Measurements from ENCODE around the gene SHANK1. TPM values are rescaled to one million over a fixed set of nuclear protein-coding genes. Genes with fewer than 3 reads are reported as not detected.
A peak's percentile ranks its signal among the peaks of the same experiment; 100 is the strongest.

The SHANK1 gene
- total and polyA plus RNA-seq, 5 donors from 2014 or later: not detected

- Mint-ChIP-seq H3K4me1 (peaks cover 0 to 21% (median 4%) of the 10 kb centered on the region in 4 donors), H3K36me3 (no peaks in the 10 kb centered on the region), H3K27ac (no peak overlapping the region), H3K9me3 (peaks cover 0 to 8% (median 1%) of the 10 kb centered on the region in 7 donors), H3K27me3 (peaks cover 59% of the 10 kb centered on the region), H3K4me3 (peak overlapping the region in 2 of 4 donors; percentile 41 to 68)
- DNase-seq (no peak), ATAC-seq (ENCODE audit: low read depth in 2 of 2) (no peak)
- Histone ChIP-seq H3K4me3 (ENCODE audit: low read depth, low read length) (no peak overlapping the region), H3K36me3 (ENCODE audit: control insufficient read depth, insufficient read depth, low read length) (no peaks in the 10 kb centered on the region), H3K9me3 (ENCODE audit: control insufficient read depth in 2 of 2, low read length in 2 of 2) (no peaks in the 10 kb centered on the region), H3K4me1 (ENCODE audit: control insufficient read depth, insufficient read depth, low read length, poor library complexity, severe bottlenecking) (no peaks in the 10 kb centered on the region), H3K27me3 (ENCODE audit: control insufficient read depth, insufficient read depth, low read length) (peaks cover 4% of the 10 kb centered on the region), H3K27ac (ENCODE audit: insufficient read depth, low read length, poor library complexity, severe bottlenecking) (no peak overlapping the region)
Measured at GRCh38 chr19:50717026-50717723, 2.4 kb downstream of the SHANK1 start.

GRCh38 chr19:50716178-50717025 is 3.2 kb downstream of the SHANK1 start:
- H3K9me3 ChIP-seq (ENCODE audit: control insufficient read depth in 2 of 2, low read length in 2 of 2): no peaks in the 10 kb centered on the region
- H3K27me3 Mint-ChIP-seq: peaks cover 52% of the 10 kb centered on the region
- no peaks in the 10 kb centered on the region for H3K4me1 ChIP-seq (ENCODE audit: control insufficient read depth, insufficient read depth, low read length, poor library complexity, severe bottlenecking)
- H3K36me3 ChIP-seq (ENCODE audit: control insufficient read depth, insufficient read depth, low read length): no peaks in the 10 kb centered on the region
- no peak overlapping the region for H3K4me3 ChIP-seq (ENCODE audit: low read depth, low read length)
- H3K4me3 Mint-ChIP-seq: no peak overlapping the region
- peaks cover 4% of the 10 kb centered on the region for H3K27me3 ChIP-seq (ENCODE audit: control insufficient read depth, insufficient read depth, low read length)
- peaks cover 0 to 21% (median 4%) of the 10 kb centered on the region in 4 donors for H3K4me1 Mint-ChIP-seq
- ATAC-seq (ENCODE audit: low read depth in 2 of 2) (no peak), DNase-seq (no peak)
- H3K36me3 Mint-ChIP-seq: no peaks in the 10 kb centered on the region
- H3K9me3 Mint-ChIP-seq: peaks cover 0 to 7% (median 1%) of the 10 kb centered on the region in 7 donors
- H3K27ac Mint-ChIP-seq: no peak overlapping the region
- no peak overlapping the region for H3K27ac ChIP-seq (ENCODE audit: insufficient read depth, low read length, poor library complexity, severe bottlenecking)

- H3K4me3 Mint-ChIP-seq: no peak overlapping the region
- ATAC-seq (ENCODE audit: low read depth in 2 of 2): no peak
Measured at GRCh38 chr19:50713556-50714236, 5.9 kb downstream of the SHANK1 start.

GRCh38 chr19:50712833-50713232 is 6.8 kb downstream of the SHANK1 start:
- no peaks in the 10 kb centered on the region for H3K27me3 ChIP-seq (ENCODE audit: control insufficient read depth, insufficient read depth, low read length)
- H3K4me3 Mint-ChIP-seq: no peak overlapping the region
- no peaks in the 10 kb centered on the region for H3K9me3 ChIP-seq (ENCODE audit: control insufficient read depth in 2 of 2, low read length in 2 of 2)
- H3K27me3 Mint-ChIP-seq: peaks cover 40% of the 10 kb centered on the region
- no peak for ATAC-seq (ENCODE audit: low read depth in 2 of 2)
- H3K9me3 Mint-ChIP-seq: peaks cover 0 to 8% (median 0%) of the 10 kb centered on the region in 7 donors
- no peaks in the 10 kb centered on the region for H3K36me3 Mint-ChIP-seq
- DNase-seq: no peak
- peaks cover 0 to 10% (median 0%) of the 10 kb centered on the region in 4 donors for H3K4me1 Mint-ChIP-seq
- no peaks in the 10 kb centered on the region for H3K4me1 ChIP-seq (ENCODE audit: control insufficient read depth, insufficient read depth, low read length, poor library complexity, severe bottlenecking)
- H3K4me3 ChIP-seq (ENCODE audit: low read depth, low read length): no peak overlapping the region
- H3K27ac ChIP-seq (ENCODE audit: insufficient read depth, low read length, poor library complexity, severe bottlenecking): no peak overlapping the region
- no peaks in the 10 kb centered on the region for H3K36me3 ChIP-seq (ENCODE audit: control insufficient read depth, insufficient read depth, low read length)
- no peak overlapping the region for H3K27ac Mint-ChIP-seq

More at GRCh38 chr19:50713556-50714236, 5.9 kb downstream of the SHANK1 start:
- peak overlapping the region in 1 of 3 donors; percentile 89 for H3K27ac Mint-ChIP-seq
- H3K27ac ChIP-seq (ENCODE audit: insufficient read depth, low read length, poor library complexity, severe bottlenecking): no peak overlapping the region
- H3K4me1 ChIP-seq (ENCODE audit: control insufficient read depth, insufficient read depth, low read length, poor library complexity, severe bottlenecking): no peaks in the 10 kb centered on the region
- H3K27me3 ChIP-seq (ENCODE audit: control insufficient read depth, insufficient read depth, low read length): no peaks in the 10 kb centered on the region
- H3K9me3 ChIP-seq (ENCODE audit: control insufficient read depth in 2 of 2, low read length in 2 of 2): no peaks in the 10 kb centered on the region
- DNase-seq: no peak
- no peaks in the 10 kb centered on the region for H3K36me3 Mint-ChIP-seq
- H3K36me3 ChIP-seq (ENCODE audit: control insufficient read depth, insufficient read depth, low read length): no peaks in the 10 kb centered on the region
- peaks cover 0 to 10% (median 0%) of the 10 kb centered on the region in 4 donors for H3K4me1 Mint-ChIP-seq
- H3K9me3 Mint-ChIP-seq: peaks cover 0 to 8% (median 0%) of the 10 kb centered on the region in 7 donors
- H3K4me3 ChIP-seq (ENCODE audit: low read depth, low read length): no peak overlapping the region
- peaks cover 43% of the 10 kb centered on the region for H3K27me3 Mint-ChIP-seq

- Histone ChIP-seq H3K4me3 (ENCODE audit: low read depth, low read length) (no peak overlapping the region), H3K36me3 (ENCODE audit: control insufficient read depth, insufficient read depth, low read length) (no peaks in the 10 kb centered on the region), H3K27me3 (ENCODE audit: control insufficient read depth, insufficient read depth, low read length) (no peaks in the 10 kb centered on the region), H3K9me3 (ENCODE audit: control insufficient read depth in 2 of 2, low read length in 2 of 2) (no peaks in the 10 kb centered on the region), H3K27ac (ENCODE audit: insufficient read depth, low read length, poor library complexity, severe bottlenecking) (no peak overlapping the region), H3K4me1 (ENCODE audit: control insufficient read depth, insufficient read depth, low read length, poor library complexity, severe bottlenecking) (no peaks in the 10 kb centered on the region)
- DNase-seq: no peak
- Mint-ChIP-seq H3K4me3 (no peak overlapping the region), H3K9me3 (peaks cover 0 to 7% (median 0%) of the 10 kb centered on the region in 7 donors), H3K4me1 (peaks cover 0 to 2% (median 0%) of the 10 kb centered on the region in 4 donors), H3K27ac (no peak overlapping the region), H3K27me3 (peaks cover 31% of the 10 kb centered on the region), H3K36me3 (no peaks in the 10 kb centered on the region)
- ATAC-seq (ENCODE audit: low read depth in 2 of 2): no peak
Measured at GRCh38 chr19:50711805-50712204, 7.8 kb downstream of the SHANK1 start.

GRCh38 chr19:50711196-50711595 is 8.4 kb downstream of the SHANK1 start:
- H3K36me3 ChIP-seq (ENCODE audit: control insufficient read depth, insufficient read depth, low read length): no peaks in the 10 kb centered on the region
- ATAC-seq (ENCODE audit: low read depth in 2 of 2) (no peak), DNase-seq (no peak)
- Mint-ChIP-seq H3K4me1 (peaks cover 0 to 2% (median 0%) of the 10 kb centered on the region in 4 donors), H3K9me3 (peaks cover 0 to 6% (median 0%) of the 10 kb centered on the region in 7 donors), H3K27ac (no peak overlapping the region), H3K4me3 (no peak overlapping the region), H3K36me3 (no peaks in the 10 kb centered on the region), H3K27me3 (peaks cover 30% of the 10 kb centered on the region)
- no peak overlapping the region for H3K4me3 ChIP-seq (ENCODE audit: low read depth, low read length)
- no peaks in the 10 kb centered on the region for H3K27me3 ChIP-seq (ENCODE audit: control insufficient read depth, insufficient read depth, low read length)
- H3K4me1 ChIP-seq (ENCODE audit: control insufficient read depth, insufficient read depth, low read length, poor library complexity, severe bottlenecking): no peaks in the 10 kb centered on the region
- no peak overlapping the region for H3K27ac ChIP-seq (ENCODE audit: insufficient read depth, low read length, poor library complexity, severe bottlenecking)
- no peaks in the 10 kb centered on the region for H3K9me3 ChIP-seq (ENCODE audit: control insufficient read depth in 2 of 2, low read length in 2 of 2)

- Histone ChIP-seq H3K27ac (ENCODE audit: insufficient read depth, low read length, poor library complexity, severe bottlenecking) (no peak overlapping the region), H3K27me3 (ENCODE audit: control insufficient read depth, insufficient read depth, low read length) (no peaks in the 10 kb centered on the region), H3K36me3 (ENCODE audit: control insufficient read depth, insufficient read depth, low read length) (no peaks in the 10 kb centered on the region), H3K9me3 (ENCODE audit: control insufficient read depth in 2 of 2, low read length in 2 of 2) (no peaks in the 10 kb centered on the region), H3K4me3 (ENCODE audit: low read depth, low read length) (no peak overlapping the region), H3K4me1 (ENCODE audit: control insufficient read depth, insufficient read depth, low read length, poor library complexity, severe bottlenecking) (no peaks in the 10 kb centered on the region)
- no peak for DNase-seq
- Mint-ChIP-seq H3K4me3 (no peak overlapping the region), H3K36me3 (no peaks in the 10 kb centered on the region), H3K9me3 (peaks cover 0 to 6% (median 0%) of the 10 kb centered on the region in 7 donors), H3K4me1 (peaks cover 0 to 2% (median 0%) of the 10 kb centered on the region in 4 donors), H3K27ac (no peak overlapping the region), H3K27me3 (peaks cover 25% of the 10 kb centered on the region)
- ATAC-seq (ENCODE audit: low read depth in 2 of 2): no peak
Measured at GRCh38 chr19:50710612-50711011, 9.0 kb downstream of the SHANK1 start.
